CD4-positive, alpha-beta memory T cell (primary cell): ENCODE data around the gene SLC35F5. TPM values are rescaled to one million over a fixed set of nuclear protein-coding genes. Genes with fewer than 3 reads are reported as not detected.
"Not testable (repeated sequence)": the region's sequence is repeated elsewhere in the genome, so short reads cannot be mapped to it uniquely, and the experiment has no call there.

Experiments
- CTCF ChIA-PET: fragments of 350-600 bp; sonication (Branson Sonifier 250); formaldehyde crosslinking; loops from one replicate; lab custom pipeline; 2021; ENCODE audit warnings: inconsistent platforms; ENCODE audit not compliant: partially characterized antibody; lab: Charles Lee
- POLR2A ChIA-PET: fragments of 350-600 bp; sonication (Branson Sonifier 250); formaldehyde crosslinking; loops from one replicate; lab custom pipeline; 2021; ENCODE audit not compliant: partially characterized antibody; lab: Charles Lee
- DNase-seq, 5 donors: peaks; one replicate each; pipeline versions ENCODE4 v3.0.0 to v3.0.0-alpha.2; 2020 to 2022; ENCODE audit warnings: mixed read lengths in 1 of 5
- H3K27ac ChIP-seq: one replicate; pipeline ENCODE4 v1.7.0; 2013; ENCODE audit warnings: low read depth, low read length
- H3K27me3 ChIP-seq: 2 replicates; pipeline ENCODE4 v1.7.0; 2013; ENCODE audit warnings: mild to moderate bottlenecking, low read length, moderate library complexity; ENCODE audit not compliant: insufficient read depth
- H3K36me3 ChIP-seq: 2 replicates; pipeline ENCODE4 v1.7.0; 2013; ENCODE audit warnings: mild to moderate bottlenecking, low read length, moderate library complexity; ENCODE audit not compliant: insufficient read depth
- H3K4me1 ChIP-seq: 2 replicates; pipeline ENCODE4 v1.7.0; 2013; ENCODE audit warnings: mild to moderate bottlenecking, low read length, moderate library complexity; ENCODE audit not compliant: insufficient read depth
- H3K4me3 ChIP-seq, 2 donors: one replicate each; pipeline ENCODE4 v1.7.0; 2013; ENCODE audit warnings: low read length in 2 of 2, mild to moderate bottlenecking in 1 of 2
- H3K9me3 ChIP-seq, 2 donors: one replicate each; pipeline ENCODE4 v1.7.0; 2013; ENCODE audit warnings: low read length in 2 of 2, control low read depth in 1 of 2; ENCODE audit not compliant: control insufficient read depth in 1 of 2
- H3K27ac Mint-ChIP-seq, 7 donors: one replicate each; pipeline ENCODE4 v1.8.0; 2020 to 2021; ENCODE audit warnings: mixed read lengths in 7 of 7, mild to moderate bottlenecking in 6 of 7, inconsistent platforms in 3 of 7, moderate library complexity in 3 of 7
- H3K27me3 Mint-ChIP-seq, 2 donors: one replicate each; pipeline ENCODE4 v1.8.0; 2020 to 2021; ENCODE audit warnings: mixed read lengths in 2 of 2
- H3K36me3 Mint-ChIP-seq, 2 donors: one replicate each; pipeline ENCODE4 v1.8.0; 2020 to 2021; ENCODE audit warnings: mixed read lengths in 2 of 2, inconsistent platforms in 1 of 2, mild to moderate bottlenecking in 1 of 2
- H3K4me1 Mint-ChIP-seq, 4 donors: one replicate each; pipeline ENCODE4 v1.8.0; 2020 to 2021; ENCODE audit warnings: mixed read lengths in 4 of 4, mild to moderate bottlenecking in 1 of 4
- H3K4me3 Mint-ChIP-seq, 8 donors: one replicate each; pipeline ENCODE4 v1.8.0; 2020 to 2021; ENCODE audit warnings: mixed read lengths in 8 of 8, mild to moderate bottlenecking in 7 of 8, moderate library complexity in 6 of 8, inconsistent platforms in 3 of 8
- H3K9me3 Mint-ChIP-seq, 8 donors: one replicate each; pipeline ENCODE4 v1.8.0; 2020 to 2021; ENCODE audit warnings: mixed read lengths in 8 of 8, mild to moderate bottlenecking in 5 of 8, inconsistent platforms in 3 of 8, moderate library complexity in 1 of 8
- intact Hi-C: fragments of 100-400 bp; cut with micrococcal nuclease; formaldehyde crosslinking; loops from one replicate; pipeline ENCODE4 v1.15.1; 2023
- polyA plus RNA-seq, 2 donors: library from polyadenylated mRNA; unstranded; fragments of 300-500 nt; fragmentation: Illumina TruSeq; gene quantifications; one replicate each; pipeline ENCODE4 v1.2.3, GENCODE V29; 2021
- total RNA-seq, 2 experiments: library from RNA; stranded (reverse); gene quantifications; one replicate each; pipeline ENCODE4 v1.2.3, GENCODE V29; 2021

The SLC35F5 gene
- total and polyA plus RNA-seq, 4 experiments from 2014 or later, result 4.5 to 30.9 (median 17.9) TPM

GRCh38 chr2:113679457-113679856 lies 77.0 kb downstream of the SLC35F5 start:
- Histone ChIP-seq H3K27me3 (no peaks in the 10 kb centered on the region), H3K4me3 (no peak overlapping the region), H3K27ac (no peak overlapping the region), H3K4me1 (no peaks in the 10 kb centered on the region), H3K9me3 (no peaks in the 10 kb centered on the region), H3K36me3 (no peaks in the 10 kb centered on the region)
- H3K4me1 Mint-ChIP-seq, result peaks cover 0 to 6% (median 0%) of the 10 kb centered on the region in 4 donors
- peaks cover 1 to 6% of the 10 kb centered on the region in 2 donors for H3K27me3 Mint-ChIP-seq
- CTCF ChIA-PET, result interaction anchor here (1.5 kb wide), 1 partner anchor 21 kb away, joined by 4 read pairs; no protein-coding TSS in a partner anchor
- no peak for DNase-seq
- no peaks in the 10 kb centered on the region for H3K36me3 Mint-ChIP-seq
- peaks cover 0 to 2% (median 0%) of the 10 kb centered on the region in 8 donors for H3K9me3 Mint-ChIP-seq
- intact Hi-C loops, result no loop called here
- H3K4me3 Mint-ChIP-seq, result no peak overlapping the region
- POLR2A ChIA-PET, result no interaction called here
- no peak overlapping the region for H3K27ac Mint-ChIP-seq

- H3K4me3 Mint-ChIP-seq, result no peak overlapping the region
- no peak for DNase-seq
- H3K27ac ChIP-seq, result no peak overlapping the region
- no peak overlapping the region for H3K27ac Mint-ChIP-seq
- no peaks in the 10 kb centered on the region for H3K4me1 ChIP-seq
- H3K4me3 ChIP-seq, result no peak overlapping the region
- peaks cover 0 to 6% (median 0%) of the 10 kb centered on the region in 4 donors for H3K4me1 Mint-ChIP-seq
- no peaks in the 10 kb centered on the region for H3K27me3 ChIP-seq
- no peaks in the 10 kb centered on the region for H3K36me3 Mint-ChIP-seq
- CTCF ChIA-PET, result no interaction called here
- H3K36me3 ChIP-seq, result no peaks in the 10 kb centered on the region
- peaks cover 1 to 6% of the 10 kb centered on the region in 2 donors for H3K27me3 Mint-ChIP-seq
- POLR2A ChIA-PET, result no interaction called here
- H3K9me3 ChIP-seq, result no peaks in the 10 kb centered on the region
- peaks cover 0 to 2% (median 0%) of the 10 kb centered on the region in 8 donors for H3K9me3 Mint-ChIP-seq
- intact Hi-C loops, result no loop called here
Measured at GRCh38 chr2:113677330-113677729, 79.1 kb downstream of the SLC35F5 start.

GRCh38 chr2:113676623-113677266 lies 79.7 kb downstream of the SLC35F5 start:
- peaks cover 0 to 6% (median 0%) of the 10 kb centered on the region in 4 donors for H3K4me1 Mint-ChIP-seq
- no peaks in the 10 kb centered on the region for H3K27me3 ChIP-seq
- no peaks in the 10 kb centered on the region for H3K4me1 ChIP-seq
- no peak overlapping the region for H3K27ac Mint-ChIP-seq
- no peaks in the 10 kb centered on the region for H3K36me3 Mint-ChIP-seq
- no peak overlapping the region for H3K4me3 Mint-ChIP-seq
- ChIA-PET POLR2A (no interaction called here), CTCF (interaction anchor here (0.8 kb wide), 1 partner anchor 30 kb away, joined by 3 read pairs; no protein-coding TSS in a partner anchor)
- no peak overlapping the region for H3K4me3 ChIP-seq
- no peaks in the 10 kb centered on the region for H3K9me3 Mint-ChIP-seq
- DNase-seq, result no peak
- H3K9me3 ChIP-seq, result no peaks in the 10 kb centered on the region
- peaks cover 1 to 6% of the 10 kb centered on the region in 2 donors for H3K27me3 Mint-ChIP-seq
- intact Hi-C loops, result no loop called here
- no peaks in the 10 kb centered on the region for H3K36me3 ChIP-seq
- H3K27ac ChIP-seq, result no peak overlapping the region

GRCh38 chr2:113675875-113676274 lies 80.6 kb downstream of the SLC35F5 start:
- Histone ChIP-seq H3K4me1 (no peaks in the 10 kb centered on the region), H3K27ac (no peak overlapping the region), H3K36me3 (no peaks in the 10 kb centered on the region), H3K4me3 (no peak overlapping the region), H3K9me3 (no peaks in the 10 kb centered on the region), H3K27me3 (no peaks in the 10 kb centered on the region)
- no peak for DNase-seq
- Mint-ChIP-seq H3K27ac (no peak overlapping the region), H3K4me1 (peaks cover 0 to 6% (median 0%) of the 10 kb centered on the region in 4 donors), H3K4me3 (no peak overlapping the region), H3K36me3 (no peaks in the 10 kb centered on the region), H3K27me3 (peaks cover 1 to 6% of the 10 kb centered on the region in 2 donors), H3K9me3 (no peaks in the 10 kb centered on the region)
- intact Hi-C loops, result no loop called here
- ChIA-PET CTCF (interaction anchor here (0.8 kb wide), 1 partner anchor 31 kb away, joined by 3 read pairs; no protein-coding TSS in a partner anchor), POLR2A (no interaction called here)

- no peaks in the 10 kb centered on the region for H3K36me3 Mint-ChIP-seq
- Histone ChIP-seq H3K27ac (no peak overlapping the region), H3K36me3 (no peaks in the 10 kb centered on the region), H3K4me1 (no peaks in the 10 kb centered on the region), H3K9me3 (no peaks in the 10 kb centered on the region), H3K4me3 (no peak overlapping the region), H3K27me3 (no peaks in the 10 kb centered on the region)
- DNase-seq, result no peak
- H3K4me1 Mint-ChIP-seq, result no peaks in the 10 kb centered on the region
- H3K9me3 Mint-ChIP-seq, result no peaks in the 10 kb centered on the region
- ChIA-PET POLR2A (no interaction called here), CTCF (no interaction called here)
- no peak overlapping the region for H3K4me3 Mint-ChIP-seq
- no peak overlapping the region for H3K27ac Mint-ChIP-seq
- H3K27me3 Mint-ChIP-seq, result peaks cover 0 to 2% of the 10 kb centered on the region in 2 donors
- intact Hi-C loops, result no loop called here
Measured at GRCh38 chr2:113672326-113672932, 84.0 kb downstream of the SLC35F5 start.

GRCh38 chr2:113669013-113669412 lies 87.4 kb downstream of the SLC35F5 start:
- H3K4me1 ChIP-seq, POLR2A ChIA-PET, H3K36me3 Mint-ChIP-seq, intact Hi-C loops, H3K27ac ChIP-seq, H3K9me3 Mint-ChIP-seq, CTCF ChIA-PET, H3K27me3 Mint-ChIP-seq, H3K4me3 Mint-ChIP-seq, H3K27me3 ChIP-seq, H3K27ac Mint-ChIP-seq, H3K36me3 ChIP-seq, H3K4me1 Mint-ChIP-seq, H3K4me3 ChIP-seq, DNase-seq, H3K9me3 ChIP-seq: not testable (repeated sequence)

- not testable (repeated sequence) for H3K4me1 Mint-ChIP-seq, H3K9me3 ChIP-seq, H3K9me3 Mint-ChIP-seq
Measured at GRCh38 chr2:113664761-113665533, 91.5 kb downstream of the SLC35F5 start.

More at GRCh38 chr2:113664761-113665533, 91.5 kb downstream of the SLC35F5 start:
- H3K4me1 ChIP-seq, H3K36me3 ChIP-seq, intact Hi-C loops, H3K27me3 Mint-ChIP-seq, H3K27me3 ChIP-seq, H3K27ac ChIP-seq, H3K36me3 Mint-ChIP-seq, CTCF ChIA-PET, H3K4me3 Mint-ChIP-seq, DNase-seq, POLR2A ChIA-PET, H3K4me3 ChIP-seq, H3K27ac Mint-ChIP-seq: not testable (repeated sequence)
